Prostate gland (tissue), 2 donors: ENCODE results near the gene SH2D2A.

ENCODE experiments used
- CTCF ChIP-seq, 4 experiments: fragments of 200-600 bp in 2 of 4; fragments of 450-650 bp in 2 of 4; sonication (generic) in 2 of 4; IDR thresholded peaks; 1 replicate in 3 of 4; 2 replicates in 1 of 4; pipeline ENCODE4 v1.5.1; 2016 to 2019; ENCODE audit warnings: antibody characterized with exemption in 4 of 4, mild to moderate bottlenecking in 2 of 4, moderate library complexity in 2 of 4
- POLR2AphosphoS5 ChIP-seq: sonication (generic); formaldehyde crosslinking; IDR thresholded peaks from one replicate; pipeline ENCODE4 v1.6.1; 2017; ENCODE audit warnings: antibody characterized with exemption

DNA sequence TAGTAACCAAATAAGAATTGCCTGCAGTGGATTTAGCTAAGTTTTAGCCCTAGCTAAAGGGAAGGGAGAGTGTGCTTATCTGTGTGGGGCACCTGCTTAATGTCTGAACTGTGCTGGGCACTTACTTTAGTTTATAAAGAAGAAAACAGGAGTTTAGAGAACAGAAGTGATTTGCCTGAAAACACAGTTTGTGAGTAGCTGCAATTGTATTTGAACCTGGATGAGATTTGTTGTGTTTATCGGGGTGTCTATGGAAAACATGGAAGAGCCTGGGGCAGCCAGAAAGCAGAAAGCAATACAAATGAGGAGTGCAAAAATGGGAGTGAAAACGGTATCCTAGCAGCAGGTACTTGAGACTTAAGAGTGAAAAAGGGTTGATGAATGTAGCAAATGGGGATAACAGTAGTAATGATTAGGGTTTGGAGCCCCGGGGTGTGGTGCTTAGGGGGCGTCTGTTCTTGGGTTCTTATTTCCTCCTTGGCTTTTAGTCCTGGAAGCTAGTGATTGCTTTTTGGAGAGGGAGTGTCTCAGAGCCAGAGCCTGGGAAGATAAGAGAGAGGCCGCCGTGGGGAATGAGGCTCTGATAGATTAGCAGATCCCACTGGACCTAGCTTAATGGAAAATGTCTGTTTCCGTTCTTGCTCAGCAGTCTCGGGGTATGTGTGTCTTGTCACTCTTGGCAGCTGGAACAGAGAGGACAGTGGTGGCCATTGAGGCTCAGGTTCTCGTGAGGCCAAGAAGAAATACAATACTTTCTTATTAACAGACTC, 43.7 kb downstream of the SH2D2A start:
- TF ChIP-seq CTCF (IDR thresholded peaks at IDR 0.05) (no peak), POLR2AphosphoS5 (no peak)
